HepG2 (cell line): ENCODE measurements around the gene TMEM39A. TPM values are rescaled to one million over a fixed set of nuclear protein-coding genes. Genes with fewer than 3 reads are reported as not detected.

Experiments
- ATF4 ChIP-seq, 2 experiments: fragments of 450-650 bp in 1 of 2; sonication (generic) in 1 of 2; formaldehyde crosslinking; IDR thresholded peaks; 2 replicates each; pipeline versions ENCODE4 v1.5.0 to v1.8.0; 2020 to 2022; ENCODE audit warnings: mild to moderate bottlenecking in 1 of 2, missing genetic modification reagents in 1 of 2
- GRHL1 ChIP-seq: sonication (generic); formaldehyde crosslinking; conservative IDR thresholded peaks from 2 replicates; pipeline ENCODE4 v1.8.0; 2022; ENCODE audit warnings: missing genetic modification reagents
- NCOA5 ChIP-seq: sonication (generic); formaldehyde crosslinking; IDR thresholded peaks from 2 replicates; pipeline ENCODE4 v1.4.0; 2020; ENCODE audit warnings: missing genetic modification reagents
- PAXIP1 ChIP-seq: sonication (generic); formaldehyde crosslinking; conservative IDR thresholded peaks from 2 replicates; pipeline ENCODE4 v1.4.0; 2020; ENCODE audit warnings: mild to moderate bottlenecking, missing genetic modification reagents, moderate library complexity
- PCBP1 ChIP-seq: fragments of 200-400 bp; formaldehyde crosslinking; IDR thresholded peaks from 2 replicates; pipeline ENCODE4 v1.6.1; 2017; ENCODE audit warnings: mild to moderate bottlenecking, low read depth, low read length, borderline replicate concordance
- RFXAP ChIP-seq: sonication (generic); formaldehyde crosslinking; IDR thresholded peaks from 2 replicates; pipeline ENCODE4 v1.4.0; 2020; ENCODE audit warnings: missing genetic modification reagents, borderline replicate concordance
- SSRP1 ChIP-seq: IDR thresholded peaks from 2 replicates; pipeline ENCODE4 v1.6.1; 2016; ENCODE audit warnings: control low read depth
- ZEB1 ChIP-seq: IDR thresholded peaks from 2 replicates; pipeline ENCODE4 v1.6.1; 2012; ENCODE audit warnings: mild to moderate bottlenecking, low read depth, inconsistent platforms; ENCODE audit not compliant: insufficient replicate concordance
- ZNF318 ChIP-seq: sonication (generic); formaldehyde crosslinking; IDR thresholded peaks from 2 replicates; pipeline ENCODE4 v1.4.0; 2020; ENCODE audit warnings: mild to moderate bottlenecking, missing genetic modification reagents
- ZNF557 ChIP-seq: sonication (generic); formaldehyde crosslinking; IDR thresholded peaks from 2 replicates; pipeline ENCODE4 v1.4.0; 2020; ENCODE audit warnings: missing genetic modification reagents
- ZNF652 ChIP-seq: IDR thresholded peaks from 2 replicates; pipeline ENCODE4 v1.6.1; 2016; ENCODE audit warnings: low read depth, borderline replicate concordance
- ZNF713 ChIP-seq: sonication (generic); formaldehyde crosslinking; IDR thresholded peaks from 2 replicates; pipeline ENCODE4 v1.4.0; 2020; ENCODE audit warnings: mild to moderate bottlenecking, missing genetic modification reagents
- polyA plus RNA-seq, 8 experiments: library from polyadenylated mRNA; depleted of rRNA in 3 of 8; stranded (reverse) in 7 of 8; unstranded in 1 of 8; fragments of >200 nt; fragmentation: Illumina TruSeq in 4 of 8; extraction: Trizol in 4 of 8; gene quantifications; 2 replicates each; pipeline versions ENCODE4 v1.2.1 to v1.2.3, GENCODE V29; 2011 to 2016; ENCODE audit warnings: low read depth in 4 of 8, missing spikeins in 1 of 8, mixed read lengths in 1 of 8; ENCODE audit not compliant: insufficient read depth in 1 of 8
- total RNA-seq, 5 experiments: library from RNA; depleted of rRNA; stranded (reverse); fragments of >200 nt; fragmentation: Illumina TruSeq; extraction: Trizol; gene quantifications; 2 replicates each; pipeline ENCODE4 v1.2.3, GENCODE V29; 2016; ENCODE audit warnings: low read depth in 1 of 5

TMEM39A gene
- total and polyA plus RNA-seq, 2 of the 13 experiments (the other 11 are each of a cell fraction or from before 2014, with no cell fraction given): 55.8 to 64.9 TPM

DNA sequence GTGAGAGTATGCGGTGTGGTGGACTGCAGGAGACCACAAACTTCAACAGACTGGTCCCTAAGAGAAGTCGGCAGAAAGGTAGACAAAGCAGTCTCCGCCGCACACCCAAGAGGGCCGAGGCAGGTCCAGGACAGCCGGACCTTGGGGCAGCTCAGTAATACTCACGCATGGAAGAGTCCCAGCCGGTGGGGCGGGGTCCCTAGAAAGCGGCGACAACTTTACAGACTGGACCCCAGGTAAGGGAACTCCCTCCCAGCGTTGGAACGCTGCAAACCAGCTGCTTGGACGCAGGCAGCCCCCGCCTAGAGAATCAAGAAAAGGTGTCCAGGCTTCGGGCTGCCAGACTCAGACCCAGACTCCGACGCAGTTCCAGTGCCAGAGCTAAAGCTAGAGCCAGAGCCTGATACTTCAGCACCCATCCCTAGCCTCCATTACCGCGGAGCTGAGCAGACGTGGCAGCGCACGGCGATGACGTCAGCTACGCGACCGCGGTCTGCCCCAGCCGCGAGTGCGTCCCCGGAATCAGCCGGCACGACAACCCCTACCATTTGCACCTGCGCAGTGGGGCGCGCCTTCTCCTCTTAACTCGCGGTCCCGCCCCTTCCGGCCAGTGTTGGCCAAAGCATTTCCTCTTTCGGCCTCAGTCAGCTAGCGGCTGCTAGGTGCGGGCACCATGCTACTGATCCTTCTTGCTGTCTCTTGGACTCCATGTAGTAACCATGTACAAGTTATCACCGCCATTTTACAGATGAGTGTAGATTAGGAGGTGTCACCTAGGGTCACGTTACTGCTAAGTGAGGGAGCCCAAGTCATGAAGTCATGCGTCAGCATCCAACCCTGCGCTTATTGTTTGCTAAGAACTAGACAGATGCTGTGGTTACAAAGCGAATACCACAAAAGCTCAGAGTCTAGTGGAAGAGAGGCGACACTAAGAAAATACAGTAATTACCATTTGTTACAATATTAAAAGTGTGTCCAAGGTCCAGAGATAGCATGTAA, at the start of gene TMEM39A (continued):
- no peak for TF ChIP-seq GRHL1 (CRISPR knock-in tag)
- TF ChIP-seq ATF4 (CRISPR knock-in tag; IDR thresholded peaks at IDR 0.05): peak in 1 of 2 experiments; percentile 79; a peak in 2 of 4 replicates
- no peak for TF ChIP-seq ZNF713 (CRISPR knock-in tag)
- TF ChIP-seq RFXAP: peak; percentile 89; the same call in 1 of the 2 replicates
- TF ChIP-seq PCBP1: no peak
- peak; percentile 27; the same call in 1 of the 2 replicates for TF ChIP-seq PAXIP1
- 0 out of 2 replicates have a peak, but pooled peaks have one; percentile 45 for TF ChIP-seq ZNF557 (CRISPR knock-in tag)
- no peak for TF ChIP-seq NCOA5
- TF ChIP-seq SSRP1 (CRISPR knock-in tag): no peak
- peak; percentile 23 for TF ChIP-seq ZEB1
- no peak for TF ChIP-seq ZNF652
- TF ChIP-seq ZNF318: peak; percentile 33; the same call in 1 of the 2 replicates
